Transverse colon (tissue), 4 donors: ENCODE results near the gene LMAN1L. TPM values are rescaled to one million over a fixed set of nuclear protein-coding genes. Genes with fewer than 3 reads are reported as not detected.

Experiments used
- DNase-seq: peaks from one replicate; pipeline ENCODE4 v3.0.0-alpha.2; 2019
- H3K27ac ChIP-seq, 4 donors: fragments of 200-600 bp; sonication (generic); 2 replicates each; pipeline ENCODE4 v1.5.1; 2016 to 2018; ENCODE audit warnings: inconsistent platforms in 4 of 4
- H3K27me3 ChIP-seq: fragments of 200-600 bp; sonication (generic); 2 replicates; pipeline ENCODE4 v1.5.1; 2017; ENCODE audit warnings: inconsistent platforms
- H3K36me3 ChIP-seq, 4 donors: fragments of 200-600 bp; sonication (generic); 2 replicates each; pipeline ENCODE4 v1.5.1; 2017 to 2019; ENCODE audit warnings: inconsistent platforms in 4 of 4
- H3K4me1 ChIP-seq, 4 donors: fragments of 200-600 bp; sonication (generic); 2 replicates each; pipeline ENCODE4 v1.5.1; 2017 to 2020; ENCODE audit warnings: inconsistent platforms in 4 of 4
- H3K4me3 ChIP-seq, 4 donors: fragments of 200-600 bp; sonication (generic); 1 replicate in 1 of 4; 2 replicates in 3 of 4; pipeline versions ENCODE4 v1.5.1 to v1.6.1; 2017 to 2019; ENCODE audit warnings: inconsistent platforms in 4 of 4
- H3K9me3 ChIP-seq, 2 donors: fragments of 200-600 bp; sonication (generic); 2 replicates each; pipeline ENCODE4 v1.5.1; 2017 to 2019; ENCODE audit warnings: inconsistent platforms in 2 of 2
- EP300 ChIP-seq: sonication (generic); formaldehyde crosslinking; IDR thresholded peaks from one replicate; pipeline ENCODE4 v1.6.1; 2017; ENCODE audit warnings: antibody characterized with exemption, low read depth
- POLR2A ChIP-seq: fragments of 450-650 bp; IDR thresholded peaks from one replicate; pipeline ENCODE4 v1.6.1; 2016; ENCODE audit warnings: antibody characterized with exemption, mild to moderate bottlenecking, moderate library complexity
- POLR2AphosphoS5 ChIP-seq, 3 donors: sonication (generic); formaldehyde crosslinking; IDR thresholded peaks; one replicate each; pipeline ENCODE4 v1.6.1; 2016; ENCODE audit warnings: antibody characterized with exemption in 3 of 3
- WGBS, 2 donors: methylation state at CpG; one replicate each; pipeline ENCODE4 v1.1.5; 2018; ENCODE audit warnings: low coverage in 1 of 2; 5-methylcytosine and 5-hydroxymethylcytosine counted together
- in situ Hi-C, 4 donors: fragments of 200-750 bp; cut with MboI; loops; one replicate each; pipeline versions ENCODE4 v1.15.0 to v1.15.1; 2017; ENCODE audit warnings: low sequenced_read_pairs in 3 of 4, low pct_ligation_motif_present in 1 of 4, low pct_unique_long_range_greater_than_20kb in 1 of 4
- intact Hi-C: fragments of 100-400 bp; cut with DNase I; formaldehyde crosslinking; loops from one replicate; pipeline ENCODE4 v1.15.1; 2023; ENCODE audit warnings: low total_unique reads
- total RNA-seq, 4 donors: library from RNA; depleted of rRNA; stranded (reverse); fragments of >200 nt; gene quantifications; one replicate each; pipeline ENCODE4 v1.1.0, GENCODE V29; 2016
- TF ChIP-seq, protein P1 (sequence below), 5 experiments: fragments of 200-600 bp in 3 of 5; fragments of 450-650 bp in 2 of 5; sonication (generic) in 3 of 5; IDR thresholded peaks; 1 replicate in 2 of 5; 2 replicates in 3 of 5; pipeline ENCODE4 v1.5.1; 2016 to 2017; ENCODE audit warnings: antibody characterized with exemption in 5 of 5, inconsistent platforms in 3 of 5, mild to moderate bottlenecking in 2 of 5, moderate library complexity in 1 of 5

LMAN1L gene
- total RNA-seq, 4 donors from 2014 or later = 20.2 TPM; not detected in 3

DNA sequence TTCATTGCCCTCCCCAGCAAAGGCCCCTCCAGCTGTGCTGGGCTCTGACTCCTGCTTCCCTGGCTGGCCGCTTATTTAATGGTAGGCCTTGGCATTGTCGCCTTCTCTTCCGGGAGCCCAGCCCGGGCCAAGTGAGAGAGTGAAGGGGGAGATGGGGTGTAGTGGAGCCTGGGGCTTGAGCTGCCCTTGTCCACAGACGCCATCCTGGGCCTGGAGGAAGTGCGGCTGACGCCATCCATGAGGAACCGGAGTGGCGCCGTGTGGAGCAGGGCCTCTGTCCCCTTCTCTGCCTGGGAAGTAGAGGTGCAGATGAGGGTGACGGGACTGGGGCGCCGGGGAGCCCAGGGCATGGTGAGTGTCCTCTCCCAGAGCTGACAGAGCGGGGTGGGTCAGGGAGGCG lies 3.3 kb downstream of the LMAN1L start:
- H3K9me3 ChIP-seq = no peaks in the 10 kb centered on the region
- intact Hi-C loops = no loop called here
- TF ChIP-seq, protein P1, sequence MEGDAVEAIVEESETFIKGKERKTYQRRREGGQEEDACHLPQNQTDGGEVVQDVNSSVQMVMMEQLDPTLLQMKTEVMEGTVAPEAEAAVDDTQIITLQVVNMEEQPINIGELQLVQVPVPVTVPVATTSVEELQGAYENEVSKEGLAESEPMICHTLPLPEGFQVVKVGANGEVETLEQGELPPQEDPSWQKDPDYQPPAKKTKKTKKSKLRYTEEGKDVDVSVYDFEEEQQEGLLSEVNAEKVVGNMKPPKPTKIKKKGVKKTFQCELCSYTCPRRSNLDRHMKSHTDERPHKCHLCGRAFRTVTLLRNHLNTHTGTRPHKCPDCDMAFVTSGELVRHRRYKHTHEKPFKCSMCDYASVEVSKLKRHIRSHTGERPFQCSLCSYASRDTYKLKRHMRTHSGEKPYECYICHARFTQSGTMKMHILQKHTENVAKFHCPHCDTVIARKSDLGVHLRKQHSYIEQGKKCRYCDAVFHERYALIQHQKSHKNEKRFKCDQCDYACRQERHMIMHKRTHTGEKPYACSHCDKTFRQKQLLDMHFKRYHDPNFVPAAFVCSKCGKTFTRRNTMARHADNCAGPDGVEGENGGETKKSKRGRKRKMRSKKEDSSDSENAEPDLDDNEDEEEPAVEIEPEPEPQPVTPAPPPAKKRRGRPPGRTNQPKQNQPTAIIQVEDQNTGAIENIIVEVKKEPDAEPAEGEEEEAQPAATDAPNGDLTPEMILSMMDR (IDR thresholded peaks at IDR 0.05) = no peak
- no peak for TF ChIP-seq EP300
- no peak for TF ChIP-seq POLR2A
- TF ChIP-seq POLR2AphosphoS5 (IDR thresholded peaks at IDR 0.05) = no peak
- no peak for DNase-seq
- in situ Hi-C loops = no loop called here
- peak overlapping the region; percentile 13 to 75 (median 70) for H3K27ac ChIP-seq
- H3K27me3 ChIP-seq = no peaks in the 10 kb centered on the region
- peaks cover 20 to 51% (median 43%) of the 10 kb centered on the region in 4 donors for H3K4me1 ChIP-seq
- no peak overlapping the region for H3K4me3 ChIP-seq
- 85% methylated on average over 15 of the region's 15 CpGs; no CpG with 5 or more reads in 1 of the 2 donors for WGBS, 2 donors
- no peaks in the 10 kb centered on the region for H3K36me3 ChIP-seq

DNA sequence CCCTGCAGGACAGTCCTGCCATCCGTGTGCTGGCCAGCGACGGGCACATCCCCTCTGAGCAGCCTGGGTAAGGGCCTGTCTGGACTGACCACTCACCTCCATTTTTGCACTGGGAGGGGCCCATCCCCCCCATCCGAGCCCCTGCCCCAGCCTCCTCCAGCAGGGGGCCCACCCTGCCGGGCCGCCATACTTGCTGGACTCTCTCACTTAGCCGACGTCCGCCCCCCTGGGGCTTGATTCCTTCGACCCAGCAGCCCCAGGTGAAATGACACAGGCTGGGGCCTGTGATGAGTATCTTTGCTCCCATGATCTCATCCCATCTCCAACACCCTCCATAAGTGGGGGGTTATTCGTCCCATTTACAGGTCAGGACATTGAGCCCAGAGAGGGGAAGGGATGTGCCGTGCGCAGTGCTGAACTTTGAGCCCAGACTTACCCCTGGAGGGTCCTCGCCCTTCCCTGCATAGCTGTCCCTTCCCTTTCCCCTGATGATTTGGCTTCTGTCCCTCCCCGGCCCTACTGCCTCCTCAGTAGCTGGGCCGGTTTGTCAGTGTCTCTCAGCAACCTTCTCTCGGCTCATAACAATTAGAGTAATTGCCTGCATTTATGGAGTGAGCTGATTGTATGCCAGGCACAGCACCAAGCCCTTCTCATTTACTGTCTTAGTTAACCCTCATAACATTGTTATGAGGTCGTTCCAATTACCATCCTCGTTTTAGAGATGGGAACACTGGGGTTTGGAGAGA lies 4.2 kb downstream of the LMAN1L start:
- H3K36me3 ChIP-seq = no peaks in the 10 kb centered on the region
- TF ChIP-seq, protein P1 (IDR thresholded peaks at IDR 0.05) = no peak
- peak in 2 of 3 donors; percentile 4 to 8 for TF ChIP-seq POLR2AphosphoS5 (IDR thresholded peaks at IDR 0.05)
- no peaks in the 10 kb centered on the region for H3K27me3 ChIP-seq
- DNase-seq = peak; percentile 54
- H3K27ac ChIP-seq = peak overlapping the region; percentile 67 to 75 (median 73)
- intact Hi-C loops (no loop called here), in situ Hi-C loops (no loop called here)
- WGBS, 2 donors = 19 to 46% methylated on average over 3 to 19 of the region's 19 CpGs
- peaks cover 20 to 51% (median 43%) of the 10 kb centered on the region in 4 donors for H3K4me1 ChIP-seq
- H3K9me3 ChIP-seq = no peaks in the 10 kb centered on the region
- H3K4me3 ChIP-seq = no peak overlapping the region

DNA sequence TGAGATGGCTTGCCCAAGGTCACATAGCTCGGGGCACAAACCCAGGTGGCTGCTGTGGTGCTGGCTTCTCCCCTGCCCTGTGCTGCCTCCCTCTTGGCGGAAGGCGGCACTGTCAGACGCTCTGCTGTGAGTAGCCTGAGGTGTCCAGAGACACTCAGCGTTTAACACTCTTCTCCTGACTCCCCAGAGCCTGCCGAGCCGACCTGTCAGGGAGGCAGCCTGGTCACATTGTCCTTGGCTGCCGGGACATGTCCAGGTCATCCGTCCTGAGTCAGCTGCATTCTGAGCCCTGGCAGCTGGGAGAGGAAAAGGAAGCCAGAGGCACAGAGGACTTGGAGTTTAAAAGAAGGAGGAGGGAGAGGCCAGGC lies 4.7 kb downstream of the LMAN1L start:
- no peaks in the 10 kb centered on the region for H3K9me3 ChIP-seq
- peaks cover 20 to 51% (median 43%) of the 10 kb centered on the region in 4 donors for H3K4me1 ChIP-seq
- peak; percentile 66 for DNase-seq
- intact Hi-C loops = no loop called here
- TF ChIP-seq, protein P1 (IDR thresholded peaks at IDR 0.05) = peak; percentile 12 to 59 (median 31)
- peak; percentile 21 for TF ChIP-seq POLR2A
- TF ChIP-seq POLR2AphosphoS5 (IDR thresholded peaks at IDR 0.05) = peak in 1 of 3 donors; percentile 19
- no peak for TF ChIP-seq EP300
- 0 to 30% methylated on average over 1 to 9 of the region's 9 CpGs for WGBS, 2 donors
- H3K27ac ChIP-seq = peak overlapping the region; percentile 67 to 75 (median 73)
- no peaks in the 10 kb centered on the region for H3K36me3 ChIP-seq
- H3K27me3 ChIP-seq = no peaks in the 10 kb centered on the region
- in situ Hi-C loops = no loop called here
- H3K4me3 ChIP-seq = no peak overlapping the region

DNA sequence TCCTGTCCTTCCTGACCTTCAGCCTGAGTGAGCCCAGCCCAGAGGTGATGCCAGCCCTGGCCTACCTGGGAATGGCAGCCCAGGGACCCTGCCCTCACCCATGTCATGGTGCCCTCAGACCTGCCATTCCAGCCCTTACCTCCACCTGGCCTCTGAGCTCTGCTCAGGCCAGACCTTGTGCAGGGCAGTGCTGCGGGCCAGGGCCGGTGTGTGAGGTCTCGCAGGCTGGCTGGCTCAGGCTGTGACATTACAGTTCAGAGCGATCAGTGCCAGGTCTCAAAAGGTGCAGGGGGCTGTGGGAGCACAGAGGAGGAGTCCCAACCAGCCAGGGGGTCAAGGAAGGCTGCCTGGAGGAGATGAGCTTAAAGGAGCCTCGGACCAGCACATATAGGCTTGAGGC lies 7.4 kb downstream of the LMAN1L start:
- 95% methylated on average over 5 of the region's 5 CpGs; no CpG with 5 or more reads in 1 of the 2 donors for WGBS, 2 donors
- in situ Hi-C loops (no loop called here), intact Hi-C loops (no loop called here)
- H3K27me3 ChIP-seq = no peaks in the 10 kb centered on the region
- no peak overlapping the region for H3K4me3 ChIP-seq
- H3K36me3 ChIP-seq = no peaks in the 10 kb centered on the region
- no peak overlapping the region for H3K27ac ChIP-seq
- no peak for DNase-seq
- no peaks in the 10 kb centered on the region for H3K9me3 ChIP-seq
- TF ChIP-seq, protein P1 (IDR thresholded peaks at IDR 0.05) = no peak
- no peak for TF ChIP-seq EP300
- TF ChIP-seq POLR2AphosphoS5 (IDR thresholded peaks at IDR 0.05) = no peak
- TF ChIP-seq POLR2A = no peak
- H3K4me1 ChIP-seq = peaks cover 20 to 41% (median 39%) of the 10 kb centered on the region in 4 donors
